Measurements from ENCODE around the gene LMF1.

LMF1 gene

DNA sequence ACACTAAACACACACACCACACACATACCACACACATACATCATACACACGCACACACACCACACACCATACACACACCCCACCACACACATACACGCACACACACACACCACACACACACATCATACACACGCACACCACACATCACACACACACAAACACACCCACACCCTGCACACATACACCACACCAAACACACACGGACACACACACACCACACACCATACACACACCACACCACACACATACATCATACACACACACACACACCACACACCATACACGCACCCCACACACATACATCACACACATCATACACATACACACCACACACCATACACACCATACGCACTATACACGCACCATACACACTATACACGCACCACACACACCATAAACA, 7.1 kb upstream of the LMF1 start:
- in situ Hi-C loops (cut with HindIII; ENCODE audit: low pct_ligation_motif_present, low pct_unique_long_range_greater_than_20kb, low sequenced_read_pairs), result loop anchor here (25.0 kb wide), 1 partner anchor 141 kb away; no protein-coding TSS in a partner anchor
- DNase-seq, result no peak

DNA sequence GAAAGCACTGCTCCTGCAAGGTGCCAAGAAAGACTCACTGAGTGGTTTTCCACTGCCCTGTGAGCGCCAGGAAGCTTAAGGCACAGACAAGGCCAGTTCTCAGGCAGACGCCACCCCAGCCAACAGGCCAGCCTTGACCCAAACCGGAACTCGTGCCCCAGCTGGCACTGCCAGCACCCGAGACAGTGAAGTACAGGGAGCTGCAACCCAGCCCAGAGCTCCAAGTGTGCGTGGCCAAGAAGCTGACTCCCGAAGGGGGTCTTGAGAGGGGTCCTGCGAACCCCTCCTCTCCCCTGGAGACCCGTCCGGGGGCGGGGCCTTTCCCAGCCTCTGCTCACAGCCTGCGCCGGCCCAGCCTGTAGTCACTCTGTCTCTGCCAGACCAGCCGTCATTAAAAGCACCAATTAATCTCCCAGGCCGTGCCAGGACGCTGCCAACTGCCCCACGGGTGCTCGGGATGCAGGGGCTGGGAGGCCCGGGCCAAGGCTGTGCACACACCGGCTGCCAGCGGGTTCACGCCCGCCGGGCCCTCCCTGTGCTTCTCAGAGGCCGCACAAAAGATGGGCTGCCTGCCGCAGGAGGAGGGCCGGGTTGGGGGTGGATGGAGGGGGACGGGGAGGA, 6.4 kb upstream of the LMF1 start:
- no peak for DNase-seq
- in situ Hi-C loops (cut with HindIII; ENCODE audit: low pct_ligation_motif_present, low pct_unique_long_range_greater_than_20kb, low sequenced_read_pairs), result loop anchor here (25.0 kb wide), 1 partner anchor 140 kb away; no protein-coding TSS in a partner anchor

DNA sequence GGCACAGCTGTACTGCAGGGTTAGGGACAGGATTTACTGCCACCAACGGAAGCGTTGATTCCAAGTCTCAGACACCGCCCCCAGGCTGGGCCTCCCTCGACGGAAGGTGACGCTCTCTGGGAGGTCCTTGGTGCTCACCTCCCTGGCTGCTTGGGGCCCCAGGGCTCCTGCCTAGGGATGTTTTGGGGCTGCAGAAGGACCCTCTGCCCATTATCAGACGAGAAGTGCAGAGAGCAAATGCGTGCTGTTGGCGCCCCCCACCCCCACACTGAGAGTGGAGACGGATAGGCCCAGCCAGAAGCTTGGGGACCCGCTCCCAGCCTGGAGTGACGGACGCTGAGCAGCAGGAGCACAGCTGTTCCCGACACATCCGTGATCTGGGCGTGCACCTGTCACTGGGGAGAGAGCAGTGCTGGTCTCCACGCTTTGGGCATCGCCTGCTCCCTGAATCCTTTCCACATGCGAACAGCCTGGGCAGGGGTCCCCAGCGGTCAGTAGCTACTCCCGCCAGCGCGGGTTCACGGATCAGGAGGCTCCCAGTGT, 5.7 kb upstream of the LMF1 start:
- no peak for DNase-seq
- in situ Hi-C loops (cut with HindIII; ENCODE audit: low pct_ligation_motif_present, low pct_unique_long_range_greater_than_20kb, low sequenced_read_pairs), result loop anchor here (25.0 kb wide), 1 partner anchor 139 kb away; no protein-coding TSS in a partner anchor

DNA sequence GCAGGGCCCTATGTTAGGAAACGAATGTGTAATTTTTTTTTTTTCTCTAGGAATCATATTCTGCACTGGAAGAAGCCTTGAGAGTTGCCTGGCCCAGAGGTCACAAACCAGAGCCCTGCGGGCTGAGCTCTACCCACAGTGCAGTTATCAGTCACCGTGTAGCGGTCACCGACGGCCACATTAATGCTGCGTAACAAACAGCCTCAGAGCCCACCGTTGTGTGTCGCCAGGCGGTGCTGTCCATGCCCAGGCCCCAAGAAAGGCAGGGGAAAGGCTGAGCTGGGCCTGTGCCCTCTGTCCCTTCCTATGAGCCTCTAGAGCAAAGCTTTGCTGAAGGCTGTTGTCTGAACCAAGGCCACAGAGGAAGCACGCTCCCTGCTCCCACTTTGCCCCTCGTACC, 4.5 kb upstream of the LMF1 start:
- no peak for DNase-seq
- in situ Hi-C loops (cut with HindIII; ENCODE audit: low pct_ligation_motif_present, low pct_unique_long_range_greater_than_20kb, low sequenced_read_pairs), result loop anchor here (25.0 kb wide), 1 partner anchor 138 kb away; no protein-coding TSS in a partner anchor

DNA sequence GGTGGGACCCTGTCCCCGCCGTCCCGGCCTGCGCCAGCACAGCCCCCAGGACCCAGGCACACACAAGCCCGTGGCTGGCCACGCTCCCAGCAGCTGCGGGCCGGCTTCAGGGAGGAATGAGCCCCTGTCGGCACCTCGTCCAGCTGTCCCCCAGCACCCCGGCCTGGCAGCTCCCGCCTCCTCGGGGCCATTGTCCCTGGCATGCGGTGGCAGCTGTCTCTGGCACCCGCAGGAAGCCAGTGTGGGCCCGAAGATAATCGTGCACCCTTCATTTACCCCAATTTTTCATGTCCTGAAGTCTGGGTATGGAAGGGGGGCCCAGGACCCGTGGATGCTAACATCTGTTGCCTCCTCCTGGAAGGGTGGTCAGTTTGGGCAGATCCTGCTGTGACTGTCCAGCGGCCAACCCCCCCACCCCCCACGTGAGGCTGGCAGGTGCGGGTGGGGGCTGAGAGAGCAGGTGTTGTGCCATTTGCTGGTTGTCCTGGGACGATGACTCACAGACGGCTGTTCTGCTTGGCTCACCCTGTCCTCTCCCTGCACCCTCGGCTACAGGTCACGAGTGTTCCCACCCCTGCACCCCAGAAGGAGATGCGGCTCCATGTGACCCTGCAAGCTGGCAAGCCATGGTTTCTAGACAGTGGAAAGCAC, 4.0 kb upstream of the LMF1 start:
- in situ Hi-C loops (cut with HindIII; ENCODE audit: low pct_ligation_motif_present, low pct_unique_long_range_greater_than_20kb, low sequenced_read_pairs), result loop anchor here (25.0 kb wide), 1 partner anchor 137 kb away; no protein-coding TSS in a partner anchor
- peak; percentile 25 for DNase-seq

DNA sequence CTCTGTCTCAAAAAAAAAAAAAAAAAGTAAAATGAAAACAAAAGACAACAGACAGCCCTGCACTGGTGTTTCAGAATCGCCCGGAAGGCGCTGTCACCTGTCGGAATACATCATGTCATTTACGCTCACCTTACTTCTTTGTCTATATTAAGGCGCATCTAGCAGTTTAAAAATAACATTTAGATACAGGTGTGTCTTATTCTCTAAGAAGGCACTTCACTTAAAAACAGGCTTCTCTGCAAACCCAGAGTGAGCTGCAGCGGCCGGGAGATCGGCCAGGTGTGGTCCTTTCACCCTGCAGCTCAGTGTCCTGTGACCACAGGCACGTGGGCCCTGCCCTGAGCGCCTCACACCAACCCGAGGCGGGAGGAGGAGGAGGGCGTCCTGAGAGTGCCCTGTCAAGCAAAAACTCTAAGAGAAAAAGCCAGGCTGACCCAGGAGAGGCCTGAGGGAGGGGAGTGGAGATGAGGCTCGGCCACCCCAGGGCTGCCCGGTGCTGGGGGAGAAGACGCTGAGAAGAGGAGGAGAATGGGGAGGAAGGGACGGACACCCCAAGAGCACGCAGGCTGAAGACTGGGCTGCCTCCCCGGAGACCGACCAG, 3.3 kb upstream of the LMF1 start:
- DNase-seq, result no peak
- in situ Hi-C loops (cut with HindIII; ENCODE audit: low pct_ligation_motif_present, low pct_unique_long_range_greater_than_20kb, low sequenced_read_pairs), result no loop called here

DNA sequence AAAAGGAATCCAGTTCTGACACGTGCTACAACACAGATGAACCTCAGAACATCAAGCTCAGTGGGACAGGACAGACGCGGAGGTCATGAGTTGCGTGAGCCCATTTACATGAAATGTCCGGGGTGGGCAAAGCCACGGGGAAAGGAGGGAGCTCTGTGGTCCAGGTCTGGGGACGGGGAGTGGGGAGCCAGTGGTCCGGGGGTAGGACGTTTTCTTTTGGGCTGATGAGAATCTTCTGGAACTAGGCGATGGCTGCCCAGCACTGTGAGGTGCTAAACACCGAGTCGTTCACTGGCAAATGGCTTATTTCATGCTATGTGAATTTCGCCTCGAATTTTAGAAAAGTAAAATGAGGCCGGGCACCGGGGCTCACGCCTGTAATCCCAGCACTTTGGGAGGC, 2.6 kb upstream of the LMF1 start:
- in situ Hi-C loops (cut with HindIII; ENCODE audit: low pct_ligation_motif_present, low pct_unique_long_range_greater_than_20kb, low sequenced_read_pairs), result no loop called here
- no peak for DNase-seq

DNA sequence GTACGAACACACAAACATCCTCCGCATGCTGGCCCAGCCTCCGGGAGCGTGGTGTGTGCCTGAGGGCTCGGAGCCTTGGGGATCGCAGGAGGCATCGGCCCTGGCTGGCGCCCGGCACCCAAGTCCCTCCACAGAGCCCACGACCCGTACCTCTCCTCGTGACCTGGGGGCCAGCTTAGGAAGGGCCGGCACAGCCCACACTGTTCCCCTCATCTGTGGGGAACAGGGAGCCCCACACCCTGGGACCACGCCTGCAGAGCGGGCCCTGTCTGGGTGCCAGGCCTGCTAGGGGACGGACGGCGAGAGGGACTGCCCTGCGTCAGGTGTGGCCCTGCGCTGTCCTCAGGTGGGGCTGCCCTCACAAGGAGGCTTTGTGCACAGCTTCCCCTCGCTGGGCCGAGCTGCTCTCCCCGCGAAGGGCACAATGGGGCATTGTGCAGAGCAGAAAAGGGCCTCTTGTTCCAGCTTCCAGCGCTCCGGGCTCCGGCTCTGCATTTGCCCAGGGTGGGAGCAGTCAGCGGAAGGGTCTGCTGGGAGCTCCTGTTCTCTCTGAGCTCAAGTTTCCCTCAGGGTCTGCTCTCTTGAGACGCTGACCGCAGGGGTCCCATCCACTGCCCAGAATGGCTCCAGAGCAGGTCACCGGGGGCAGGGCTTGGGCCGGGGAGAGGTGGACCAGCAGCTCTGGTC, 1.7 kb upstream of the LMF1 start:
- DNase-seq, result no peak
- in situ Hi-C loops (cut with HindIII; ENCODE audit: low pct_ligation_motif_present, low pct_unique_long_range_greater_than_20kb, low sequenced_read_pairs), result no loop called here

DNA sequence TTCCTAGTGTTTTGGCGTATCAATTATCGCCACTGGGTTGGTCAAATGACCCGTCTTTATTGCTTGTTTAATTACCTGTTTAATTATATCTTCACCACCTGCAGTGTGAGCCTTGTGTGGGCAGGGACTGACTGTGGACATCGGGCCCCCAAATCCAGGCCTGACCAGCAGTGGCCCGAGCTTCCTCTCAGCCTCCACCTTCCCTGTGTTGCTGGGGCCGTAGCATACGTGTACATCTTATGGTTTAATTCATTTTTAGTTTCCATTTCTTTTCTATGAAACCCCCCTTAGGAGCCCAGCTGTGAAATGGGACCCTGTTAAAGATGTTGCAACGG, 1.2 kb upstream of the LMF1 start:
- in situ Hi-C loops (cut with HindIII; ENCODE audit: low pct_ligation_motif_present, low pct_unique_long_range_greater_than_20kb, low sequenced_read_pairs), result no loop called here
- no peak for DNase-seq

DNA sequence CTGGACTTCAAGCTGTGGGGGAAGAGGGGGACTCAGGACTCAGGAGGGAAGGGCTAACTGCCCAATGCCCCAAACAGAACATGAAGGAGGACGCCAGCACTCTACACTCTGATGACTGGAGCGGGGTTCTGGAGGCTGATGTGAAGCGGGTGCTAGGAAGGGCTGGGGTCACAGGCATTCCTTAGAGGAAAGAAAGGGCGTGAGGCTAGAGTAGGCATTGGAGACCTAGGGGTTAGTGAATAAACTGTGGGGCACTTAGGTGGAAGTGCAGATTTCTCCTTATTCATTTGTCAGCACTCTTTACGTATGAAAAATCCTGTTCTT, 760 bp upstream of the LMF1 start:
- in situ Hi-C loops (cut with HindIII; ENCODE audit: low pct_ligation_motif_present, low pct_unique_long_range_greater_than_20kb, low sequenced_read_pairs), result no loop called here
- DNase-seq, result no peak

DNA sequence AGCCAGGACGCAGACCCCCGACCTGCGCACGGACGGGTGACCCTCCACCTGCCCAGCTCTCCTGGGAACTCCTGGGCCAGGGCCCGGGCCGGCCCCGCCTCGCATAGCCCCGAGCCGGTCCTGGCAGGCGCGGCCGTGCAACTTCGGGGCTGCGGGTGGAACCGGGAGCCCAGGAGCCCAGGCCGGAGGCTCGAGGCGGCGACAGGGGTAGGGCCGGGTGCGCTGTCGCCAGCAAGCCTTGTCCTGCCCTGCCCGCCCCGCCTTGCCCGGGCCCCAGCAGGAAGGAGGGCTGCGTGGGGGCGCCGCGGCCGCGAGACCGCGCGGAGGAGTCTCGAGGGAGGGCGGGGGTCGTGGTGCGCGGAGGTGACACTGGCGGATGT, 408 bp downstream of the LMF1 start:
- in situ Hi-C loops (cut with HindIII; ENCODE audit: low pct_ligation_motif_present, low pct_unique_long_range_greater_than_20kb, low sequenced_read_pairs), result no loop called here
- DNase-seq, result no peak

DNA sequence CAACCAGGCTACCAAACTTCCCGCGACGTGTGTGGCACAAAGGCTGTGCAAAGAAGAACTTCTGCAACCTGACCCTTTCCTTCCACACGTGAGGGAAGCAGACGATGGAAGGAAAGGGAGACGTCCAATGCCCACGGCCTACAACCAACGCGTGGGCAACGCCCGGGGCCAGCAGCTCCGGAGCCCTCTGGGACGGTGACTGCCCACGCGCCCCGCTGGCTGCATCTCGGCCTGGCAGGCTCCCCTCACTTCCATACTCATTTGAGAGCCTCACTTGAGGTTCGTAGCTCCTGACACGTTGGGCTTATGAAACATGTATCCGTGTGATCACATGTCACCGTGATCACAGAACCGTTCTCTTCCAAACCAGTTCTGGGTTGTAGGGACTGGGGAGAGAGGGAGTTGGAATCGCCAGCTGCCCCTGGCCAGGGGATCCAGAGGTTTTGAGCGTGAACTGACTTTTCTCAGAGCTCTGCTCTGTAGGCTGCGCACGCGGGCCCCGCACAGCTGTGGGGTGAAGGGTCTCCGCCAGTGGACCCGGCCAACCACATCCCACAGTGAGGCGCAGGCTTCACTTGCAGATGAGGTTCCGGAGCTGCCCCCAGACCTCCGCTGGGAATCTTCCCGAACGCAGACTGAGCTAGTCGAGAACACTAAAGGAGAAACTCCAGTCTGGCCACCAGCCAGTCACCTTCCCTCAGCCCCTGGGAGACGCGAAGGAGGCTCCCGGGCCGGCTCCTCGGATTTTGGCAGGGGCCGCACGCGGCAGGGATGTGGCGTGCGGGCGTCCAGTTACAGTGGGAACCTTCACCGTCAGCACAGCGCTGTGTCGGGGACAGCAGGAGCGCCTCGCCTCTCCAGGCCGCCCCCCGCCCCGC, 1.0 kb downstream of the LMF1 start:
- in situ Hi-C loops (cut with HindIII; ENCODE audit: low pct_ligation_motif_present, low pct_unique_long_range_greater_than_20kb, low sequenced_read_pairs), result no loop called here
- DNase-seq, result peak; percentile 18

DNA sequence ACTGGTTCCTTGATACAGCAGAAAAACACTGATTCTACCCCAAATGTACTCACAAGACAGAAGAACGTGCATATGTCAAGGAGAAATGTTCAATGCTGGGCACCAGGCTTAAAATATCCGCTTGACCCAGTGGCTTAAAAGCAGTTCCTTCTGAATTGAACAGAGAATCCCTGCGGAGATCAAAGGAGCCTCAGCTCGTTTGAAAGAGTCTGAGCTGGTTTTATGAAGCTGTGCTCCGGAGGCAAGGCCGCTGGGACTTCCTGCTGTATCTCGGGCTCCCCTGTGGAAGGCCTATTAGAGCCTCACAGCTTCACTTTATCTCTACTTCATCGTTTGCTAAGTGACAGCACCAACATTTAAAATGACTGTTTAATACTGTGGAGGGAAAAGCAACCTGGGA, 2.2 kb downstream of the LMF1 start:
- no peak for DNase-seq
- in situ Hi-C loops (cut with HindIII; ENCODE audit: low pct_ligation_motif_present, low pct_unique_long_range_greater_than_20kb, low sequenced_read_pairs), result no loop called here

DNA sequence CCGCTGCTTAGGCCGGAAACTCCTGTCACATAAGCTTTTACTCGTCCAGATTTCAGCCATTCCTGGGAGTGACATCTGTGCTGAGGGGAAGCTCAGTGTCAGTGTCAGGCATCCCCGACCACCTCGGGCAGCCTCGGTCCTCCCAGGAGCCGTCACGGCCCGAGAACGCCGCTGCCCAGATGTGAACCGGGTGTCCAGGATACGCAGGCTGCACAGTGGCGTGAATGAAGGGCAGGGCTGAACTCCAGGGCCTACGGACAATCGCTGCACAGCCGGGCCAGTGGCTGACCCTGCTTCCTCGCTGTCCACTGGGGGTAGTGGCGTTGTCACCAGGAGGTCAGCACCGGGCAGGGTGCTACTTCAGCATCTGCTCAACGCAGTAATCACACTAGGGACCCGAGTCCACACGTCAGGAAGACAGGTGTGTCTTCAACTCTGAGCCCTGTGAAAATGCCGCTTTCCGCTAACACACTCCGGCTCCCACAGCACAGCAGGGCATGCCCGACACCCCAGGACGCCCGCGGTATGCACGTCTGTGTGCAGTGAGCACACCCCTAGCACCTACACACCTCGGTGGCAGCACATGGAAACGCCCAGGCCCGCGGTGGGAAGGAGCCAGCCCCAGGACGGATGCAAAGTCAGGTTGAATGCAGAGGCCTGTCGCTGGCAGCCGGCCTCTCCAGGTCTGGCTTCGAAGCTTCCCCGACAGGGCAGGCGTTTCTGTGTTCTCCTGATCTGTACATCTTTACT, 3.1 kb downstream of the LMF1 start:
- no peak for DNase-seq
- in situ Hi-C loops (cut with HindIII; ENCODE audit: low pct_ligation_motif_present, low pct_unique_long_range_greater_than_20kb, low sequenced_read_pairs), result no loop called here

DNA sequence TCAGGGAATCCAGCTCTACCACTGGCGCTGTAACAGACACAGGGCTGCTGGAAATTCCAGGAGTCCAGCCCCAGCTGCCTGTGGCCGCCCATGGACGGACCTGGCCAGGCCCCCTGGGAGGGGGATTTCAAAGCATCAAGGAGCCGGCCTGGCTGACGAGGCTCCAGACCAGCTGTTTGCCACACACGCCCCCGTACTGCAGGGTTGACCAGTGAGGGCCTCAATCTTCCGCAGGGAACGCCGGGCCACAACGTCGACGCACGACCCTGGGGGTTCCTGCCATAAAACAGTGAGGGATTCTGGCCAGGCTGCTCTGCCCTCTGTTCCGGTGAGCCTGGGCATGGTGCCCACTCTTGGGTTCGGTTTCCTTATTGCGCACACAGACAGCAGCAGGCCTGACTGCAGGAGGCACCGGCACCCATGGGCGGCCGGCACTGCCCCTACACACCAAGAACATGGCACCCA, 3.7 kb downstream of the LMF1 start:
- in situ Hi-C loops (cut with HindIII; ENCODE audit: low pct_ligation_motif_present, low pct_unique_long_range_greater_than_20kb, low sequenced_read_pairs), result no loop called here
- no peak for DNase-seq

DNA sequence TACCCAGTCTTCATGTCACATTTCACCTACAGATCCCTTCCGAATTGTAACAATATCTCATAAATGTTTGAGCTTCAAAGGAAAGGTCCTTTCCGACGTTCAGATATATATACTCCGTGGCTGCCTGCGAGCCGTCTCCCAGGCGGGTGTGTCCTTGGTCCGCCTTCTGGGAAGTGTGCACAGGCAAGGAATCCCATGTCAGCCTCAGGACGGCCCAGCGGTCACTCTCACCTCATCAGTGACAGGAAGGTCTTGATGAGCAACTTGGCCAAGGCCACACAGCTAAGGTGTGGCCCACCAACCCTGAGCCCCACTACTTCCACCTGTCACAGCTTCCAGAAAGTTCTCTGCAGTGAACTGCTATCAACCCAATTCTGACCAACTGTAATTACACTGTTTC, 4.3 kb downstream of the LMF1 start:
- in situ Hi-C loops (cut with HindIII; ENCODE audit: low pct_ligation_motif_present, low pct_unique_long_range_greater_than_20kb, low sequenced_read_pairs), result no loop called here
- no peak for DNase-seq

DNA sequence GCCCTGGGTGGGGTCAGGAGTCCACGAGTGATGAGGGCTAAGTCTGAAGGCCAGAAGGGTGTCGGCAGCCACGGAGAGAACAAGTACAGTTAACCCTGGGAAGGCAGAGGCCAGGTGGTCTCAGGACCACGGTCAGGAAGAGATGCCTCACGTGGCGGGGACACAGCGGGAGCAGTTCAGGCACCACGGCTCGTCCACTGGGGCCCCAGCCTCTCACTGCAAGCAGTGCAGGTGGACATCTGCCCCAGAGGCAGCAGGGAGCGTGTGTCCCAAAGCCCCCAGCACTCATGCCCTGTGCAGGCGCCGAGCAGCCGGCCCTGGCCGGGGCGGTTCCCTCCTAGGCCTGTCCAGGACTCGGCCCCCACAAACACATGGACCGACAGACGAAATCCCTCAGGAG, 4.7 kb downstream of the LMF1 start:
- DNase-seq, result no peak
- in situ Hi-C loops (cut with HindIII; ENCODE audit: low pct_ligation_motif_present, low pct_unique_long_range_greater_than_20kb, low sequenced_read_pairs), result no loop called here

DNA sequence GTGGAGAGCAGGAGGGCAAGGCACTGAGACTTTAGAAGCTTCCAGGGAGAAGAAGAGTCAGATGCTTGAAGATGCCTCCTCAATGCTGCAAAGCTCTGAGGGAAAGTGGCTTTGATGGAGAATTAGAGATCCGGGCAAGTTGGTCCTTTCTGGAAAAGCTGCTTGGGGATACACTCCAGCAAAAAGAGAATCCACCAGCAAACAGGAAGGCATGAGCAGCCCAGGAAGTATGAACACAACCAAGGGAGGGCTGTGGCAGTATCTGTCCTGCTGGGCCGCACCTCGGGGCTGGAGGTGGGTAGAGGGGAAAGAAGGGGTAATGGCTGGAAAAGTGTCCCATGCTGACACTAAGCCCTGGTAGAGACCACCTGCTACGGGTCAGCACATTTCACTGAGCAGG, 5.3 kb downstream of the LMF1 start:
- DNase-seq, result no peak
- in situ Hi-C loops (cut with HindIII; ENCODE audit: low pct_ligation_motif_present, low pct_unique_long_range_greater_than_20kb, low sequenced_read_pairs), result no loop called here
